Mucosa of rectum (tissue), 2 donors: ENCODE data around the gene HNRNPUL1.

Source experiments
- H3K27ac ChIP-seq, 2 donors: one replicate each; pipeline ENCODE4 v1.7.0; 2013; ENCODE audit warnings: inconsistent platforms in 2 of 2, low read depth in 2 of 2, low read length in 2 of 2
- H3K27me3 ChIP-seq, 2 donors: one replicate each; pipeline ENCODE4 v1.7.0; 2013; ENCODE audit warnings: low read length in 2 of 2; ENCODE audit not compliant: control insufficient read depth in 2 of 2, insufficient read depth in 2 of 2
- H3K36me3 ChIP-seq, 2 donors: one replicate each; pipeline ENCODE4 v1.7.0; 2013; ENCODE audit warnings: low read length in 2 of 2; ENCODE audit not compliant: control insufficient read depth in 2 of 2, insufficient read depth in 2 of 2
- H3K4me1 ChIP-seq, 2 donors: one replicate each; pipeline ENCODE4 v1.7.0; 2013; ENCODE audit warnings: low read length in 2 of 2, mild to moderate bottlenecking in 1 of 2; ENCODE audit not compliant: control insufficient read depth in 2 of 2, insufficient read depth in 2 of 2
- H3K4me3 ChIP-seq, 2 donors: one replicate each; pipeline ENCODE4 v1.7.0; 2013; ENCODE audit warnings: low read length in 2 of 2
- H3K9ac ChIP-seq, 2 donors: one replicate each; pipeline ENCODE4 v1.7.0; 2013; ENCODE audit warnings: low read length in 2 of 2, low read depth in 1 of 2, mild to moderate bottlenecking in 1 of 2
- H3K9me3 ChIP-seq, 2 donors: one replicate each; pipeline ENCODE4 v1.7.0; 2013; ENCODE audit warnings: low read length in 2 of 2; ENCODE audit not compliant: control insufficient read depth in 2 of 2
- donor health status: healthy.
- donor health status: Normal muscosa, but diverticular disease.

Gene HNRNPUL1

DNA sequence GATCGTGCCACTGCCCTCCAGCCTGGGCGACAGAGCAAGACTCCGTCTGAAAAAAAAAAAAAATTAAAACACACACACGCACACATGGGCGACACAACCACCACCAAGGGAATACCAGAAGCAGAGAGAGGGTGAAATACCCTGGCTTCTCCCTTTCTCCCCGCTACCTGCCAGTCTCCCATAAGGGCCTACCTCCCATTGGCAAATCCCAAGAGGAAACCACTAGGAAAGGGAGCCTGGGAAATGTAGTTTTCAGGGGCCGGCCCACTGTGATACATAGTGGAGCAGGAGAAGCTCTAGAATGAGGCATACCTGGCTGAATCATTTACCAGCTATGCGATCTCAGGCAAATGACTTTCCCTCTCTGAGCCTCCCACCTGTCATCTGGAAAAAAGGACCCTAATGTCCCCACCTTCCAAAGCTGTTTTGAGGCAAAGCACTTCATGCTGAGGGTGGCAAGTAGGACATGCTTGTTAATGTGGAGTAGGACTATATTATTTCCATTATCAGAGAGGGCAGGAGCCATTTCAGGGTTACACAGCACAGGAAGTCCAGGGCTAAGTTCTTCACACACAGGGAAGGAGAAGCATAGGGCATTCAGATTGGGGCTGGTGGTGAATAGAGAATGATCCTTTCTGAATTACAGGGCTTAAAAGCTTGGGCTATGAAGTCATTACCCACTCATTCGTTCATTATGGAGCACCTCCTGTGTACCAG is 14.3 kb upstream of the HNRNPUL1 start:
- Histone ChIP-seq H3K9me3 (no peaks in the 10 kb centered on the region), H3K27ac (no peak overlapping the region), H3K27me3 (no peaks in the 10 kb centered on the region), H3K9ac (no peak overlapping the region), H3K4me3 (no peak overlapping the region), H3K4me1 (no peaks in the 10 kb centered on the region), H3K36me3 (peaks cover 5 to 15% of the 10 kb centered on the region in 2 donors)

DNA sequence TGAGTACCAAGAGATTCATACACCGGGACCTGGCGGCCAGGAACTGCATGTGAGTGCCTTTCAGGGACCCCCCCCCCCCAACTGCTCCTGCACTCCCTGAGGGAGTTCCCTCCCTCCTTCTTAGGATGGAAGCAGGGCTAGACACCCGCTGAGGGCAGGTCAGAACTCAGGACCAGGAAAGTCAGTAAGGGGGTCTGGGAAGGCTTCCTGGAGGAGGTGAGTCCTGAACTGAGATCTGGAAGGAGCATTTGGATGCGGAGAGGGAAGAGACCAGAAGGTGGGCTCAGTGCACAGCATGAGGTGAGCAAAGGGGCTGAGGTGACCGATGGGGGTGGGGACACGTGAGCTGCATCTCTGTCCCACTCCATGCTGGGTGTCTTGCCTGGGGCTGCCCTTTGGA is 10.5 kb upstream of the HNRNPUL1 start:
- Histone ChIP-seq H3K9me3 (no peaks in the 10 kb centered on the region), H3K27me3 (no peaks in the 10 kb centered on the region), H3K27ac (no peak overlapping the region), H3K36me3 (peaks cover 9 to 19% of the 10 kb centered on the region in 2 donors), H3K4me1 (no peaks in the 10 kb centered on the region), H3K9ac (no peak overlapping the region), H3K4me3 (no peak overlapping the region)

- H3K4me1 ChIP-seq, result no peaks in the 10 kb centered on the region
- H3K9me3 ChIP-seq, result no peaks in the 10 kb centered on the region
- peaks cover 6 to 17% of the 10 kb centered on the region in 2 donors for H3K36me3 ChIP-seq
- no peak overlapping the region for H3K27ac ChIP-seq
- H3K9ac ChIP-seq, result no peak overlapping the region
- H3K27me3 ChIP-seq, result no peaks in the 10 kb centered on the region
- no peak overlapping the region for H3K4me3 ChIP-seq
Measured at GRCh38 chr19:41255171-41255570, 9.0 kb upstream of the HNRNPUL1 start.

- no peaks in the 10 kb centered on the region for H3K9me3 ChIP-seq
- no peaks in the 10 kb centered on the region for H3K27me3 ChIP-seq
- peak overlapping the region; percentile 85 to 86 for H3K4me3 ChIP-seq
- H3K9ac ChIP-seq, result peak overlapping the region; percentile 60 to 98
- peak overlapping the region; percentile 100 for H3K27ac ChIP-seq
- peaks cover 1 to 11% of the 10 kb centered on the region in 2 donors for H3K36me3 ChIP-seq
- H3K4me1 ChIP-seq, result peaks cover 9 to 23% of the 10 kb centered on the region in 2 donors
Measured at GRCh38 chr19:41261474-41262190, 2.5 kb upstream of the HNRNPUL1 start.

- Histone ChIP-seq H3K27ac (peak overlapping the region; percentile 100), H3K9ac (peak overlapping the region; percentile 94 to 98), H3K9me3 (no peaks in the 10 kb centered on the region), H3K4me1 (peaks cover 17 to 29% of the 10 kb centered on the region in 2 donors), H3K4me3 (peak overlapping the region; percentile 85 to 86), H3K36me3 (peaks cover 8 to 11% of the 10 kb centered on the region in 2 donors), H3K27me3 (no peaks in the 10 kb centered on the region)
Measured at GRCh38 chr19:41263042-41263849, 926 bp upstream of the HNRNPUL1 start.

DNA sequence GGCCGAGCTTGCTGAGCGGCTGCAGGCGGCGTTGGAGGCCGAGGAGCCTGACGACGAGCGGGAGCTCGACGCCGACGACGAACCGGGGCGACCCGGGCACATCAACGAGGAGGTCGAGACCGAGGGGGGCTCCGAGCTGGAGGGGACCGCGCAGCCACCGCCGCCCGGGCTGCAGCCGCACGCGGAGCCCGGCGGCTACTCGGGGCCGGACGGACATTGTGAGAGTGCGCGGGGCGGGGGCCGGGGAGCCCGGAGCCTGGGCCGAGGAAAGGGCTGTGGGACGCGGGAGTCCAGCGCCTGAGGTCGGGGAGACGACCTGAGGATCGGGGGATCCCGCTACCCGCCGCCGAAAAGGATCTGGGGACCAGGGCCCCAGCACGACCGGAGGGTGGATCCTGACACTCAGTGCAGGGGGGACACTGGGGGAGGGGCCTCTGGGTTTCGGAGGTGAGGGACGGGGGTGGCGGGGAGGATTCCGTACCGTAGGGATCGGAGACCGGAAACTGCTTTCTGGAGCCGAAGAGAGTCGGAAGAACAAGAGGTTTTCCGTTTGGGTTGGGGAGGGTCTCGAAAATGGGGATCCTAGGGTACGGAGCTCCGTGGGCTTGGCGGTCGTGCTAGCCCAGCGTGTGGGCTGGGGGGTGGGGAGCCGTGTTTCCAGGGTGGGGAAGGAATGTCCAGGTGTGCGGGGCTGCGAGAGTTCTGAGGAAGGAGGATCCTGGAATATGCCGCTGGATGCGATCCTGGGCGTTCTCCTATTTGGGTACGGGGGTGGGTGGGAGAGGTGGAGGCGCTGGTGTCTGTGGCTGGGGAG is 616 bp downstream of the HNRNPUL1 start:
- Histone ChIP-seq H3K9me3 (no peaks in the 10 kb centered on the region), H3K27me3 (no peaks in the 10 kb centered on the region), H3K4me3 (peak overlapping the region; percentile 88), H3K27ac (peak overlapping the region; percentile 98 to 99), H3K9ac (peak overlapping the region; percentile 92 to 99), H3K4me1 (peaks cover 17 to 29% of the 10 kb centered on the region in 2 donors), H3K36me3 (peaks cover 21 to 23% of the 10 kb centered on the region in 2 donors)

- H3K4me3 ChIP-seq, result peak overlapping the region; percentile 88
- H3K27me3 ChIP-seq, result no peaks in the 10 kb centered on the region
- peak overlapping the region; percentile 98 to 99 for H3K27ac ChIP-seq
- H3K36me3 ChIP-seq, result peaks cover 22 to 26% of the 10 kb centered on the region in 2 donors
- peaks cover 17 to 29% of the 10 kb centered on the region in 2 donors for H3K4me1 ChIP-seq
- H3K9ac ChIP-seq, result peak overlapping the region; percentile 92 to 99
- H3K9me3 ChIP-seq, result no peaks in the 10 kb centered on the region
Measured at GRCh38 chr19:41265395-41266153, 1.4 kb downstream of the HNRNPUL1 start.

DNA sequence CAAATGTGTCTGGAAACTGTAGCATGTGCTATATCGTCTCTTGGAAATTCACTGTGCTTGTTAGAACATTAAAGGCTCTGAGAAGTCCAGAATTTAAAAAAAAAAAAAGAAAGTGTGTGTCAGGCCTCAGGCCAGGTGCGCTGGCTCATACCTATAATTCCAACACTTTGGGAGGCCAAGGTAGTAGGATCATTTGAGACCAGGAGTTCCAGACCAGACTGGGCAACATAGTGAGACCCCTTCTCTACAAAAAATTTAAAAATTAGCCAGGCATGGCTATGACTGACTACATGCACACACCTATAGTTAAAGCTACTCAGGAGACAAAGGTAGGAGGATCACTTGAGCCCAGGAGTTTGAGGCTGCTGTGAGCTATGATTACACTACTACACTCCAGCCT is 4.9 kb downstream of the HNRNPUL1 start:
- Histone ChIP-seq H3K27me3 (no peaks in the 10 kb centered on the region), H3K4me3 (no peak overlapping the region), H3K27ac (no peak overlapping the region), H3K9ac (no peak overlapping the region), H3K36me3 (peaks cover 57 to 60% of the 10 kb centered on the region in 2 donors), H3K9me3 (no peaks in the 10 kb centered on the region), H3K4me1 (peaks cover 11 to 21% of the 10 kb centered on the region in 2 donors)

DNA sequence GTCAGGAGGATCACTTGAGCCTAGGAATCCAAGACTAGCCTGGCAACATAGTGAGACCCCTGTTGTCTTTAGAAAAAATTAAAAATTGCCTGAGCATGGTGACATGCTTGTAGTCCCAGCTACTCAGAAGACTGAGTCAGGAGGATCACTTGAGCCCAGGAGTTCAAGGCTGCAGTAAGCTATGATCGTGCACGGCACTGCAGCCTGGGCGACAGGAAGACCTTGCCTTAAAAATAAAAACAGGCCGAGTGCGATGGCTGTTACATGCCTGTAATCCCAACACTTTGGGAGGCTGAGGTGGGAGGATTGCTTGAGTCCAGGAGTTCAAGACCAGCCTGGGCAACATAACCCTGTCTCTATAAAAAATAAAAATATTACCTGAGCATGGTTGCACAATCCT is 5.4 kb downstream of the HNRNPUL1 start:
- no peaks in the 10 kb centered on the region for H3K27me3 ChIP-seq
- no peak overlapping the region for H3K4me3 ChIP-seq
- no peak overlapping the region for H3K27ac ChIP-seq
- H3K9ac ChIP-seq, result no peak overlapping the region
- peaks cover 11 to 21% of the 10 kb centered on the region in 2 donors for H3K4me1 ChIP-seq
- peaks cover 62 to 65% of the 10 kb centered on the region in 2 donors for H3K36me3 ChIP-seq
- no peaks in the 10 kb centered on the region for H3K9me3 ChIP-seq
